Measurements from ENCODE around the gene CD1E.
"Not testable (repeated sequence)": the region's sequence is repeated elsewhere in the genome, so short reads cannot be mapped to it uniquely, and the experiment has no call there.

Gene CD1E

GRCh38 chr1:158353303-158354075 lies at the start of gene CD1E:
Gene CD1E, plus strand, starts transcription at chr1:158353894. Its CDS starts 95 bp downstream, at chr1:158353989.
- DNase-seq: no peak

DNA sequence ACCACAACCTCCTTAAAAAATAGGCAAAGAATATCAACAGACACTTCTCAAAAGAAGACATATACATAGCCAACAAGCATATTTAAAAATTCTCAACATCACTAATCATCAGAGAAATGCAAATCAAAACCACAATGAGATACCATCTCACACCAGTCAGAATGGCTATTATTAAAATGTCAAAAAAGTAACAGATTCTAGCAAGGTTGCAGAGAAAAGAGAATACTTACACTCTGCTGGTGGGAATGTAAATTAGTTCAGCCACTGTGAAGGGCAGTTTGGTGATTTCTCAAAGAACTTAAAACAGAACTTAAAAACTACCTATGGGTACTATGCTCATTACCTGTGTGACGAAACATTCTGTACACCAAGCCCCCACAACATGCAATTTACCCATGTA lies 43.1 kb upstream of the CD1E start:
- DNase-seq: no peak

DNA sequence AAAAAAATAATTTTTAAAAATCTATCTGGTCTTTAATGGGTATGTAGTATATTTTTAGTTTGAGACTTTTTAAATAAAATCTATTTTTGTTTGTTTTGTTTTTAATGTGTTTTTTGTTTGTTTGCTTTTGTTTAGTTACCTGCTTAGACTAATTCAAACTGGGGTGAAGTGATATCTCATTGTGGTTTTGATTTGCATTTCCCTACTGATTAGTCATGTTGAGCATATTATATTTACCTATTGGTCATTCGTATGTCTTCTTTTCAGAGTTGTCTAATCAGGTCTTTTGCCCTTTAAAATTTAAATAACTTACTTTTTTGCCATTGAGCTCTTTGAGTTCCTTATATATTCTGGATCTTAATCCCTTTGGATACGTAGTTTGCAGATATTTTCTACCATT lies 42.6 kb upstream of the CD1E start:
- DNase-seq: no peak

- no peak for DNase-seq
These were observed 29.8 kb upstream of the CD1E start for GRCh38 chr1:158323866-158324265.

DNA sequence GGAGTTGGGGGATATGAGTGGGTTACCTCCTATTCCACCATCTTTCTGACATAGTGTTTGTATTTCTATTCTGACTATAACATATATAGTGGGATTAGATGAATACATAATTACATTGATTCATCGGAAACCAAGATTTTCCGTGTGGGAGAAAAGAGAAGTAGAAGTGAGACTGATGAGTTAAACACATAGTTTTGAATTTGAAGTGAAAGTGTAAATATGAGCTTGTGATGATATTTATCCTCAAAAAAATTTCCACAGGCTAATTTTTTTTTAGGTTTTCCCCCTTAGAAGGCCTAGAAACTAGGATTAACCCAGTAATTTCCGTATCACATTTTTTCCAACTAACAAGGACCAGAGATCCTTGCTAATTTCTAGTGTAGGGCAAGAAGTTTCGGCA lies 29.3 kb upstream of the CD1E start:
- no peak for DNase-seq

- no peak for DNase-seq
These were observed 26.2 kb upstream of the CD1E start for GRCh38 chr1:158327481-158327880.

- no peak for DNase-seq
These were observed 25.3 kb upstream of the CD1E start for GRCh38 chr1:158328426-158328825.

- no peak for DNase-seq
These were observed 24.4 kb upstream of the CD1E start for GRCh38 chr1:158329300-158329699.

DNA sequence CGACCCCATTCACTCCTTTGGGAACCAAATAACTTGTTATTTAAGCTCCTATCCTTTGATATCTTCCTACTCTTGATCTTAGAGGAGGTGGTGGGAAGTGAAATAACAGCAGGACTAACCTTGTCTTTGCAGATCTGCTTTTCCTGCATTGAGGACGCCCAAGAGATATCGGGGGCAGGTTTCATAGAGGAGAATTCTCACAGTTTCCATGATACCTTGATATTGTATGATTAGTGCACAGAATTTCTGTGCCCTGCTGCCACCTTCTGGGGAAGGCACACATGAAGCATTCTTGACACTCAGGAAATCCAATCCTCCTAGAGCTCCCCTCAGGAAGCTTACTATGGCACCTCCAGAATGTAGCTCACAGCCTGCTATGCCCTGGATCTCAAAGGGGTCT lies 24.0 kb upstream of the CD1E start:
- DNase-seq: no peak

GRCh38 chr1:158330391-158331105 lies 23.1 kb upstream of the CD1E start:
- DNase-seq: no peak

- no peak for DNase-seq
These were observed 22.6 kb upstream of the CD1E start for GRCh38 chr1:158331106-158331425.

DNA sequence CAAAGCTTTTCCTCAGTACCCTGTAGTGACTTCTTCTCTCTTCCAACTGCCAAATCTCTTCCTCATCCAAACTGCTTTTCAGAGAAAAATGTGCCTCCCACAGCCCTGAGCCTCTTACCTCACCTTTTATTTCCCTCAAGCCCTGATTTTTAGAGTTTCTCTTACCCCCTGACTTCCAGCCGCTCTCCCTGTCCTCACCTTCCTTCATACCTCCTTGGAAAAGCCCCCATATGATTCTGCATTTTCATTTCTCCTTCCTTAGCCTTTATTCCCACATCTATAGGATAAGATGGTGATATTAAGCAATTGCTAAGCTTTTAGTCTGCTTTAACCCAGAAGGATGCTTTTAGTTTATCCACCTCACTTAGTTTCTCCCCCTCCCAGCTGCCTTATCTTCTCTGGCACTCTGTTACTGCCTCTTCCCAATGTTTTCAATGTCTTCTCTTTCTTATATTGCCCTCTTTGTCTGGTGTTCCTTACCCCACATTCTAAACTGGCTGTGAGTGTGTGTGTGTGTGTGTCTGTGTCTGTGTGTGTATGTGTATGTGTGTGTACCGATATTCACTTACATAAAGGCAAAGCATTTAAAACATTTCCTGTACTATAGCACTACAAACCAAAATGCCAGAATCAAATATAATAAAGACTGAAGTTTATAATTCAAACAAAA lies 22.1 kb upstream of the CD1E start, which contains the start of gene CD1B:
Gene CD1B (minus strand): TSS at position 51 of the 670 bp plus-strand sequence. CDS start 108 bp downstream, outside the sequence.
- no peak for DNase-seq

GRCh38 chr1:158333405-158334155 lies 20.1 kb upstream of the CD1E start:
- no peak for DNase-seq

DNA sequence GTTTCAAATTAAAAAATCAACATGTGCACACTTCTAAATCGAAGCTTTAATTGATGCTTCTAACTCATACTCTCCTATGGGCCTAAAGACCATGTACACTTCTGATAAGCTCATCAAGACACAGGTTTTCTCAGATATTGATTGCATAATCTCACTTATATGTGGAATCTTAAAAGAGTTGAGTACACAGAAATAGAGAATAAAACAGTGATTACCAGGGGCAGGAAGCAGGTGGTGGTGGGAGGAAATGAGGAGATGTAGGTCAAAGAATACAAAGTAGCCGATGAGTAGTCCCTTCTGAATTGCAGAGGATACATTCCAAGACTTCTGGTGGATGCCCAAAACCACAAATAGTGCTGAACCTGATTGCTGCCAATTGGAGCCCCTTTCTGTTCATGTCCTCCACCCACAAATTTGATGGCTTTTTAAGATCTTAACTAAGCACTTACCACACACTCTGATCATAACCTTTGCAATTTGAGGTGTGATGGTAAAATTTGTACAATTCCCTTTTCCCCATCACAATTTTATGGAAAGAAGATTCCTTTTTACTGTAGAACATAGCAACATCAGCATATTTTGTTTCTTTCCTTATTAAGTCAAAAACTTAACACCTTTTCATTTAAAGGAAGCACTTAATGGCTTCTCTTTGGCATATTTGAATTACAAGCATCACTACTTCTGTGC lies 19.0 kb upstream of the CD1E start:
- no peak for DNase-seq

DNA sequence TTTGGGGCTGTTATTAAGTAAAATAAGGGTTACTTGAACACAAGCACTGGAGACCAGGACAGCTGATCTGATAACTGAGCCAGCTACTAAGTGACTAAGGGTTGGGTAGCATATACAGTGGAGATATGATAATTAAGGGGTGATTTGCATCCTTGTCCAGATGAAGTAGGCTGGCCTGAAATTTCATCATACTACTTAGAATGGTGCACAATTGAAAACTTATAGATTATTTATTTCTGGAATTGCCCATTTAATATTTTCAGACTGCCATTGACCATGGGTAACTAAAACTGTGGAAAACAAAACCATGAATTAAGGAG lies 18.5 kb upstream of the CD1E start:
- no peak for DNase-seq

- DNase-seq: not testable (repeated sequence)
These were observed 17.3 kb upstream of the CD1E start for GRCh38 chr1:158336413-158336812.

DNA sequence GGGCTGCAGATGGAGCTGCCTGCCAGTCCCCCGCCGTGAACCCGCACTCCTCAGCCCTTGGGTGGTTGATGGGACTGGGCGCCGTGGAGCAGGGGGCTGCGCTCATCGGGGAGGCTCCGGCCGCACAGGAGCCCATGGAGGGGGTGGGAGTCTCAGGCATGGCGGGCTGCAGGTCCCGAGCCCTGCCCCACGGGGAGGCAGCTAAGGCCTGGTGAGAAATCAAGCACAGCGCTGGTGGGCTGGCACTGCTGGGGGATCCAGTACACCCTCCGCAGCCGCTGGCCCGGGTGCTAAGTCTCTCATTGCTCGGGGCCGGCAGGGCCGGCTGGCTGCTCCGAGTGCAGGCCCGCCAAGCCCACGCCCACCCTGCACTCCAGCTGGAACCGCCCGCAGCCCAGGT lies 4.7 kb upstream of the CD1E start:
- DNase-seq: not testable (repeated sequence)

DNA sequence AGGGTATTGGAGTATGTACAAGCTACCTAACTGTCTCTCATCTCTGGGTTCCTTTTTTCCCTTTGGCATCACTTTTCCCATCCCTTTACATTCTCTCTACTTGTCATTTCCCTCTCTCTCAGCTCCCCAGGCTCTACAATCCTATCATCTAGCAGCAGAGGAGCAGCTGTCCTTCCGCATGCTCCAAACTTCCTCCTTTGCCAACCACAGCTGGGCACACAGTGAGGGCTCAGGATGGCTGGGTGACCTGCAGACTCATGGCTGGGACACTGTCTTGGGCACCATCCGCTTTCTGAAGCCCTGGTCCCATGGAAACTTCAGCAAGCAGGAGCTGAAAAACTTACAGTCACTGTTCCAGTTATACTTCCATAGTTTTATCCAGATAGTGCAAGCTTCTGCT lies 561 bp downstream of the CD1E start:
- no peak for DNase-seq

DNA sequence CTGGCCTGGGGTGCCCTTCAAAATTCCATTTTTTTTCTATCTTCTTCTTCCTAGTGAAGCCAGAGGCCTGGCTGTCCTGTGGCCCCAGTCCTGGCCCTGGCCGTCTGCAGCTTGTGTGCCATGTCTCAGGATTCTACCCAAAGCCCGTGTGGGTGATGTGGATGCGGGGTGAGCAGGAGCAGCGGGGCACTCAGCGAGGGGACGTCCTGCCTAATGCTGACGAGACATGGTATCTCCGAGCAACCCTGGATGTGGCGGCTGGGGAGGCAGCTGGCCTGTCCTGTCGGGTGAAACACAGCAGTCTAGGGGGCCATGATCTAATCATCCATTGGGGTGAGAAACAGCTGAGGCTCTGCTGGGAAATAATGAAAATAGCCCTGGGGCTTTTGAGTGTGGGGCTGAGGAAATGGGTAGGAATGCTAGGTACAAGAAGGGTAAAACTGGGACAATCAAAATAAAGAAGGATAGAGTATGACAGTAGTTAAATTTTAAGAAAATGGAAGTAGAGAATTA lies 2.1 kb downstream of the CD1E start:
- DNase-seq: no peak

- DNase-seq: no peak
These were observed 2.9 kb downstream of the CD1E start for GRCh38 chr1:158356616-158357015.

GRCh38 chr1:158357441-158357840 lies 3.7 kb downstream of the CD1E start:
- DNase-seq: no peak

DNA sequence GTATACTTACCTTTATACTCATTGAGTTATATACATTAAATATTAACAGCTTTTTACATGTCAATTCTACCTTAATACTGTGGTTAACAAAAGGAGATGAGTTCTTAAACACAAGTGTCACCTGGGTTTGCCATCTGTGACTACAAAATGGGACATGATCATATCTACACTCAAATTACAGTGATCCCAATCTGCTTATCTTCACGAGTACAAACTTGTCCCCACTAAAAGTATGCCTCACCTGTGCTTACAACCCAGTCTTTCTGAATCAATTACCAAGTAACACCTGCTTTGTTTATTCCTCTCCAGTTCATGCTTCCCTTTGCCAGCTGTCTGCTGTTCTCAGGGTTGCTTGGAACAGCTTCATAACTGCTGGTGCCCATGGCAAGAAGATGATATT lies 8.8 kb downstream of the CD1E start:
- no peak for DNase-seq

GRCh38 chr1:158362941-158363340 lies 9.2 kb downstream of the CD1E start:
- DNase-seq: no peak

Measured in DMS79 (cell line).